K562 (cell line): Measurements from ENCODE around the gene VHLL. TPM values are rescaled to one million over a fixed set of nuclear protein-coding genes. Genes with fewer than 3 reads are reported as not detected.

ENCODE experiments used
- ATAC-seq: fragments of 200-7000 bp; cut with Tn5 transposase; 3 replicates; pipeline ENCODE4 v1.9.1; 2020; ENCODE audit warnings: moderate library complexity
- BruUV-seq: library from RNA; stranded (reverse); fragments of 400-500 nt; replicated peaks from 2 replicates; lab custom pipeline; 2021; lab: Mats Ljungman, UMichigan
- CTCF ChIA-PET: fragments of 300-600 bp; formaldehyde crosslinking; extraction: SDS; loops from one replicate; lab custom pipeline; 2021; ENCODE audit warnings: low intra/inter-chr PET ratio; lab: Yijun Ruan, JAX
- POLR2A ChIA-PET: fragments of 300-600, 350-650 bp; sonication (Branson Sonifier 250); formaldehyde crosslinking; extraction: SDS; loops from one replicate; lab custom pipeline; 2021; ENCODE audit warnings: antibody characterized with exemption, inconsistent platforms; lab: Yijun Ruan, JAX
- DNase-seq, 4 experiments: peaks; one replicate each; pipeline versions ENCODE4 v3.0.0 to v3.0.0-alpha.2; 2011 to 2018; ENCODE audit warnings: low spot score in 3 of 4, mixed read lengths in 3 of 4; ENCODE audit errors: extremely low read depth in 1 of 4
- FAIRE-seq: peaks from 2 replicates; lab custom pipeline; 2011; peaks lifted over from hg19 to GRCh38; lab: Jason Lieb, UNC
- H2AFZ ChIP-seq: 2 replicates; pipeline ENCODE4 v1.6.0; 2011; ENCODE audit warnings: low read depth, low read length, control low read depth, inconsistent platforms
- H3K27ac ChIP-seq: fragments of 200-600 bp; 3 replicates; pipeline ENCODE4 v1.8.0; 2011; ENCODE audit warnings: low read depth, mild to moderate bottlenecking, control low read depth, inconsistent platforms, low read length, moderate library complexity, mixed read lengths; ENCODE audit errors: extremely low read depth
- H3K27me3 ChIP-seq, 2 experiments: fragments of 300-600 bp in 1 of 2; 2 replicates in 1 of 2; 3 replicates in 1 of 2; pipeline versions ENCODE4 v1.6.0 to v1.8.0; 2011; ENCODE audit warnings: inconsistent platforms in 2 of 2, low read length in 2 of 2, mild to moderate bottlenecking in 1 of 2, mixed read lengths in 1 of 2, moderate library complexity in 1 of 2; ENCODE audit not compliant: control insufficient read depth in 2 of 2, insufficient read depth in 2 of 2
- H3K36me3 ChIP-seq: fragments of 300-600 bp; 3 replicates; pipeline ENCODE4 v1.8.0; 2011; ENCODE audit warnings: mild to moderate bottlenecking, low read length, inconsistent platforms; ENCODE audit not compliant: control insufficient read depth, insufficient read depth
- H3K4me1 ChIP-seq, 2 experiments: fragments of 200-600 bp in 1 of 2; replicated peaks in 1 of 2; 2 replicates in 1 of 2; 3 replicates in 1 of 2; pipeline versions ENCODE4 v1.5.1 to v1.8.0; 2011; ENCODE audit warnings: inconsistent platforms in 2 of 2, low read length in 2 of 2, mild to moderate bottlenecking in 1 of 2, mixed read lengths in 1 of 2, moderate library complexity in 1 of 2; ENCODE audit not compliant: control insufficient read depth in 2 of 2, insufficient read depth in 2 of 2
- H3K4me2 ChIP-seq: 2 replicates; pipeline ENCODE4 v1.6.1; 2011; ENCODE audit warnings: low read length, control low read depth, inconsistent platforms, mixed read lengths; ENCODE audit not compliant: insufficient read depth
- H3K4me3 ChIP-seq: fragments of 200-600 bp; sonication (generic), shearing (Covaris generic); 2 replicates; pipeline ENCODE4 v1.5.1; 2016; ENCODE audit warnings: control low read depth, inconsistent platforms
- H3K79me2 ChIP-seq: fragments of 200-600 bp; 3 replicates; pipeline ENCODE4 v1.8.0; 2011; ENCODE audit warnings: low read length, inconsistent platforms; ENCODE audit not compliant: control insufficient read depth, insufficient read depth
- H3K9ac ChIP-seq, 2 experiments: 2 replicates each; pipeline versions ENCODE4 v1.6.0 to v1.6.1; 2011; ENCODE audit warnings: low read depth in 2 of 2, low read length in 2 of 2, control low read depth in 1 of 2, inconsistent platforms in 1 of 2, mild to moderate bottlenecking in 1 of 2, mixed read lengths in 1 of 2; ENCODE audit not compliant: insufficient read depth in 1 of 2
- H3K9me1 ChIP-seq: one replicate; pipeline ENCODE4 v1.6.0; 2011; ENCODE audit warnings: inconsistent platforms, mild to moderate bottlenecking, low read length, moderate library complexity; ENCODE audit not compliant: control insufficient read depth, insufficient read depth
- H3K9me3 ChIP-seq: replicated peaks from 2 replicates; pipeline ENCODE4 v1.5.1; 2011; ENCODE audit warnings: low read depth, low read length, inconsistent platforms; ENCODE audit not compliant: control insufficient read depth, insufficient read depth
- H4K20me1 ChIP-seq: replicated peaks from 2 replicates; pipeline ENCODE4 v1.6.1; 2011; ENCODE audit warnings: low read length, inconsistent platforms, mixed read lengths; ENCODE audit not compliant: control insufficient read depth, insufficient read depth
- BCLAF1 ChIP-seq, 2 experiments: fragments of 450-650 bp in 1 of 2; IDR thresholded peaks; 2 replicates each; pipeline ENCODE4 v1.6.1; 2011 to 2017; ENCODE audit warnings: low read depth in 2 of 2, antibody characterized with exemption in 1 of 2, borderline replicate concordance in 1 of 2, low read length in 1 of 2, mild to moderate bottlenecking in 1 of 2, mixed read lengths in 1 of 2; ENCODE audit not compliant: control insufficient read depth in 1 of 2
- CREM ChIP-seq: IDR thresholded peaks from 2 replicates; pipeline ENCODE4 v1.6.1; 2014; ENCODE audit warnings: antibody characterized with exemption, low read depth
- CTCF ChIP-seq, 3 experiments: IDR thresholded peaks in 2 of 3; conservative IDR thresholded peaks in 1 of 3; 2 replicates each; pipeline ENCODE4 v1.5.1; 2011 to 2012; ENCODE audit warnings: low read length in 3 of 3, mild to moderate bottlenecking in 3 of 3, control low read depth in 2 of 3, improper control_type of control experiment in 1 of 3, inconsistent platforms in 1 of 3, low read depth in 1 of 3, mixed read lengths in 1 of 3, moderate library complexity in 1 of 3; ENCODE audit not compliant: insufficient read depth in 2 of 3
- GTF3C2 ChIP-seq: IDR thresholded peaks from 3 replicates; pipeline ENCODE4 v1.6.1; 2011; ENCODE audit warnings: borderline replicate concordance, mild to moderate bottlenecking, moderate library complexity; ENCODE audit not compliant: insufficient read length; ENCODE audit errors: extremely low read depth
- NFRKB ChIP-seq: fragments of 450-650 bp; IDR thresholded peaks from 2 replicates; pipeline ENCODE4 v1.6.1; 2016; ENCODE audit warnings: low read depth
- PATZ1 ChIP-seq: fragments of 250-450 bp; sonication (Bioruptor Pico); IDR thresholded peaks from 2 replicates; pipeline ENCODE4 v1.5.0; 2020; ENCODE audit warnings: mild to moderate bottlenecking, borderline replicate concordance
- RAD51 ChIP-seq: fragments of 450-650 bp; IDR thresholded peaks from 2 replicates; pipeline ENCODE4 v1.7.1; 2016; ENCODE audit warnings: low read depth, mild to moderate bottlenecking, borderline replicate concordance
- SIRT6 ChIP-seq: IDR thresholded peaks from one replicate; pipeline ENCODE4 v1.6.1; 2012; ENCODE audit warnings: low read depth, mild to moderate bottlenecking, control low read depth, inconsistent platforms, low read length, moderate library complexity
- ZBTB8A ChIP-seq: fragments of 450-650 bp; IDR thresholded peaks from 2 replicates; pipeline ENCODE4 v1.6.1; 2018; ENCODE audit warnings: mild to moderate bottlenecking, moderate library complexity; ENCODE audit not compliant: partially characterized antibody
- ZNF551 ChIP-seq: fragments of 250-450 bp; sonication (Bioruptor Pico); IDR thresholded peaks from 2 replicates; pipeline ENCODE4 v1.5.0; 2021; ENCODE audit warnings: mild to moderate bottlenecking, moderate library complexity
- WGBS: fragments of 100-300 bp; shearing (Covaris generic); methylation state at CpG from one replicate; pipeline ENCODE4 v1.1.6; 2016; ENCODE audit warnings: low coverage, mixed read lengths; ENCODE audit not compliant: insufficient coverage; ENCODE audit errors: missing lambda C conversion rate; 5-methylcytosine and 5-hydroxymethylcytosine counted together
- in situ Hi-C: fragments of 300-500 bp; cut with MboI; formaldehyde crosslinking; loops from 4 replicates; pipeline ENCODE4 v1.15.0; 2018; ENCODE audit warnings: inconsistent platforms, mixed read lengths
- intact Hi-C: fragments of 100-400 bp; cut with micrococcal nuclease; formaldehyde crosslinking; loops from 2 replicates; pipeline ENCODE4 v1.14.2; 2022
- polyA plus RNA-seq, 8 experiments: library from polyadenylated mRNA; depleted of rRNA in 4 of 8; stranded (reverse) in 5 of 8; unstranded in 3 of 8; fragments of >200 nt; fragmentation: Nextera tagmentation in 2 of 8; fragmentation: Illumina TruSeq in 1 of 8; extraction: Ambion mirVana in 2 of 8; extraction: Trizol in 1 of 8; gene quantifications; 2 replicates each; pipeline versions ENCODE4 v1.2.1 to v1.2.3, GENCODE V29; 2011 to 2014; ENCODE audit warnings: inconsistent platforms in 1 of 8, missing spikeins in 1 of 8
- total RNA-seq, 7 experiments: library from RNA; depleted of rRNA in 6 of 7; stranded (reverse); fragments of >200 nt in 6 of 7; fragmentation: Illumina TruSeq in 2 of 7; extraction: Trizol in 2 of 7; gene quantifications; 2 replicates each; pipeline versions ENCODE4 v1.2.1 to v1.2.3, GENCODE V29; 2011 to 2021; ENCODE audit warnings: low replicate concordance in 1 of 7

Gene VHLL
- total and polyA plus RNA-seq, 9 of the 15 experiments (the other 6 are each of a cell fraction or from before 2014, with no cell fraction given): not detected

- TF ChIP-seq BCLAF1 (IDR thresholded peaks at IDR 0.05; ENCODE audit: borderline replicate concordance in 1 of 2, control insufficient read depth in 1 of 2, low read depth in 2 of 2, low read length in 1 of 2) (no peak), RAD51 (no peak), ZBTB8A (no peak), ZNF551 (no peak), CREM (no peak), NFRKB (no peak)
Measured at GRCh38 chr1:156260896-156261295, 38.2 kb downstream of the VHLL start (continued).

GRCh38 chr1:156259805-156260204 is 39.3 kb downstream of the VHLL start:
- TF ChIP-seq PATZ1: no peak
- TF ChIP-seq CTCF (IDR thresholded peaks at IDR 0.05 in 2 of 3, conservative IDR thresholded peaks at IDR 0.05 in 1 of 3; ENCODE audit: insufficient read depth in 2 of 3, low read depth in 1 of 3, low read length in 3 of 3): peak; percentile 23 to 36 (median 35); a peak in 4 of 6 replicates
- TF ChIP-seq SIRT6: no peak
- no peak for TF ChIP-seq GTF3C2
- H3K9me3 ChIP-seq: no peaks in the 10 kb centered on the region
- no peak overlapping the region for H3K4me2 ChIP-seq
- peak in 1 of 4 experiments; percentile 36 for DNase-seq
- WGBS: 92% methylated on average over 3 of the region's 3 CpGs
- no peaks in the 10 kb centered on the region for H3K27me3 ChIP-seq
- ATAC-seq: 0 out of 3 replicates have a peak, but pooled peaks have one; percentile 24
- no TSS peak for BruUV-seq
- peaks cover 10 to 13% of the 10 kb centered on the region in 2 experiments; a peak in 4 of 5 replicates for H3K4me1 ChIP-seq
- no peaks in the 10 kb centered on the region for H3K9me1 ChIP-seq
- intact Hi-C loops (no loop called here), in situ Hi-C loops (no loop called here)
- POLR2A ChIA-PET: interaction anchor here (0.6 to 1.5 kb wide), 4 partner anchors 9 to 36 kb away, joined by 3 to 6 read pairs (median 4); no protein-coding TSS in a partner anchor
- no peaks in the 10 kb centered on the region for H3K79me2 ChIP-seq
- no peaks in the 10 kb centered on the region for H4K20me1 ChIP-seq
- no peak overlapping the region for H3K9ac ChIP-seq
- CTCF ChIA-PET: no interaction called here
- H2AFZ ChIP-seq: no peak overlapping the region
- no peak overlapping the region for H3K4me3 ChIP-seq
- FAIRE-seq: no peak
- peaks cover 85% of the 10 kb centered on the region for H3K36me3 ChIP-seq
- no peak overlapping the region for H3K27ac ChIP-seq
